ENCODE data around the gene LILRA6. TPM values are rescaled to one million over a fixed set of nuclear protein-coding genes. Genes with fewer than 3 reads are reported as not detected.

Gene LILRA6
- total and polyA plus RNA-seq, 3 donors from 2014 or later = 0.37 to 2.7 (median 1.5) TPM

GRCh38 chr19:54191011-54191810 lies 51.4 kb downstream of the LILRA6 start, which contains the start of gene TSEN34:
Gene TSEN34 (plus strand): TSS chr19:54191308. CDS start chr19:54191365, 57 bp downstream.
- peak; percentile 93 for DNase-seq
- Histone ChIP-seq H3K9me3 (no peaks in the 10 kb centered on the region), H3K27ac (peak within 1 kb of the TSS; percentile 97 to 100), H3K4me3 (peak within 1 kb of the TSS; percentile 73 to 87), H3K27me3 (no peaks in the 10 kb centered on the region), H3K4me1 (peaks cover 20% of the 10 kb centered on the region), H3K36me3 (ENCODE audit: low read depth, missing control alignments) (no peaks in the 10 kb centered on the region)
- TF ChIP-seq CTCF (IDR thresholded peaks at IDR 0.05) (no peak), POLR2A (IDR thresholded peaks at IDR 0.05) (no peak)
- intact Hi-C loops (cut with DNase I; ENCODE audit: low total_unique reads) = no loop called here
- WGBS, 2 donors = 0 to 1% methylated on average over 7 to 57 of the region's 77 CpGs

GRCh38 chr19:54190503-54191010 lies 52.0 kb downstream of the LILRA6 start:
- H3K36me3 ChIP-seq (ENCODE audit: low read depth, missing control alignments) = no peaks in the 10 kb centered on the region
- peak overlapping the region; percentile 73 to 87 for H3K4me3 ChIP-seq
- H3K4me1 ChIP-seq = peaks cover 20% of the 10 kb centered on the region
- intact Hi-C loops (cut with DNase I; ENCODE audit: low total_unique reads) = no loop called here
- H3K27me3 ChIP-seq = no peaks in the 10 kb centered on the region
- peak; percentile 100 for DNase-seq
- peak overlapping the region; percentile 97 to 100 for H3K27ac ChIP-seq
- TF ChIP-seq POLR2A (IDR thresholded peaks at IDR 0.05) (no peak), CTCF (IDR thresholded peaks at IDR 0.05) (no peak)
- no peaks in the 10 kb centered on the region for H3K9me3 ChIP-seq
- WGBS, 2 donors = 0 to 1% methylated on average over 38 to 56 of the region's 56 CpGs

- DNase-seq = peak; percentile 100
- TF ChIP-seq CTCF (IDR thresholded peaks at IDR 0.05) (no peak), POLR2A (IDR thresholded peaks at IDR 0.05) (no peak)
- Histone ChIP-seq H3K27ac (peak overlapping the region; percentile 97 to 100), H3K27me3 (no peaks in the 10 kb centered on the region), H3K4me3 (peak overlapping the region; percentile 73 to 87), H3K9me3 (no peaks in the 10 kb centered on the region), H3K4me1 (peaks cover 20% of the 10 kb centered on the region), H3K36me3 (ENCODE audit: low read depth, missing control alignments) (no peaks in the 10 kb centered on the region)
- 0% methylated on average over 36 to 65 of the region's 65 CpGs for WGBS, 2 donors
- intact Hi-C loops (cut with DNase I; ENCODE audit: low total_unique reads) = no loop called here
Measured at GRCh38 chr19:54189735-54190502, 52.7 kb downstream of the LILRA6 start.

- H3K36me3 ChIP-seq (ENCODE audit: low read depth, missing control alignments) = no peaks in the 10 kb centered on the region
- WGBS, 2 donors = 0 to 1% methylated on average over 10 to 51 of the region's 64 CpGs
- H3K4me3 ChIP-seq = peak within 1 kb of the TSS; percentile 73 to 87
- peaks cover 20% of the 10 kb centered on the region for H3K4me1 ChIP-seq
- no peak for TF ChIP-seq CTCF (IDR thresholded peaks at IDR 0.05)
- peak; percentile 64 for TF ChIP-seq POLR2A (IDR thresholded peaks at IDR 0.05)
- intact Hi-C loops (cut with DNase I; ENCODE audit: low total_unique reads) = no loop called here
- H3K27ac ChIP-seq = peak within 1 kb of the TSS; percentile 97 to 100
- DNase-seq = no peak
- no peaks in the 10 kb centered on the region for H3K27me3 ChIP-seq
- no peaks in the 10 kb centered on the region for H3K9me3 ChIP-seq
Measured at GRCh38 chr19:54189145-54189734, 53.4 kb downstream of the LILRA6 start, which contains the start of gene MBOAT7. Gene MBOAT7 (minus strand): TSS chr19:54189580. CDS start chr19:54188508, 1,072 bp downstream.
